ENCODE results near the gene WNT7A. TPM values are rescaled to one million over a fixed set of nuclear protein-coding genes. Genes with fewer than 3 reads are reported as not detected.

Gene WNT7A
- total RNA-seq, 1 experiment from 2014 or later = not detected

DNA sequence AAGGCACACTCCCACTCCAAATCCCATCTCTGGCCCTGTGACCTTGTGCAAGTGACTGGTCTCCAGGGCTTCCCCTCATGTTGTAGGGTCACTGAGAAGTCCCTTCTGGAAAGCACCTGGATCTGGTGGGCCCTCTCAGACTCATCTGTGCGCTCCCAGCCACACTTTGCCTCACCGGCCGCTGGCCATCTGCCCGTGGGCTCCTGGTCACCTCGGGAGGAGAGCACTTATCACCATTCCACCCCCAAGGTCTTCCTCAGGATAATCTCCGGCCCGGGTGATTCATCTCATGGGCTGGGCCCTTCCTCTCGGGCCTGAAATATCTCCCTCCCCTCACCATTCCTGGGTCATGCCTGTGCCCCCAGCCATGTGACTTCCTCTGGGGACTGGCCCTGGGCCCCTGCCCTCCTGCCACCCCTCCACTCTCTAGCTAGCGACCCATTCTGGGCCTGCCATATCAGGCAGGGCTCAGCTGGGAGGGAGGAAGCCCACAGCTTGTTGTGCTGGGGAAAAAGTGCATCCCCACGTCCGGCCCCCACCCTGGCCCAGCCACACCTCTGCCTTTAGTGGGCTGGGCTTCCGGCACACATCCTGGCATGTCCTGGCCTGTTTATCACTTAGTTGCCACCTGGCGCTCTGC, 10.6 kb upstream of the WNT7A start:
- no peak overlapping the region for H3K18ac ChIP-seq (ENCODE audit: insufficient read length, low read depth, low read length)
- Mint-ChIP-seq H3K4me3 (no peak overlapping the region), H3K9me3 (no peaks in the 10 kb centered on the region), H3K36me3 (ENCODE audit: insufficient read depth in 1 of 3, low read depth in 3 of 3) (no peaks in the 10 kb centered on the region), H3K27me3 (ENCODE audit: low read depth) (peaks cover 65% of the 10 kb centered on the region), H3K4me1 (peaks cover 3% of the 10 kb centered on the region in 2 experiments; a peak in 3 of 4 replicates), H3K27ac (peak overlapping the region in 1 of 3 experiments; percentile 74; a peak in 2 of 7 replicates)
- H3K4me2 ChIP-seq (ENCODE audit: insufficient read depth, insufficient read length, low read length) = no peak overlapping the region
- peaks cover under 1% of the 10 kb centered on the region for H3K23me2 ChIP-seq (ENCODE audit: insufficient read length, low read depth, low read length, poor library complexity, severe bottlenecking)
- H2BK15ac ChIP-seq (ENCODE audit: low read depth, low read length) = no peak overlapping the region
- H3K14ac ChIP-seq (ENCODE audit: insufficient read depth, low read length) = no peak overlapping the region; the same call in 1 of the 2 replicates
- H2BK120ac ChIP-seq (ENCODE audit: low read depth, low read length, poor library complexity, severe bottlenecking) = no peak overlapping the region
- no peaks in the 10 kb centered on the region for H3K79me2 ChIP-seq (ENCODE audit: insufficient read depth, low read length)
- no peak overlapping the region for H3K4ac ChIP-seq (ENCODE audit: low read depth, low read length)
- H3K9ac ChIP-seq (ENCODE audit: extremely low read depth, insufficient read length, low read length) = no peak overlapping the region
- no CpG with 5 or more reads among the region's 13 CpGs for WGBS (ENCODE audit: extremely low coverage, insufficient read length, low lambda C conversion rate)
- no peak overlapping the region for H3K23ac ChIP-seq (ENCODE audit: insufficient read length, low read depth, low read length)
- no peak overlapping the region for H2BK5ac ChIP-seq (ENCODE audit: insufficient read length, low read length)
- H3T11ph ChIP-seq (ENCODE audit: low read length) = no peak overlapping the region
- TF ChIP-seq, protein P1, sequence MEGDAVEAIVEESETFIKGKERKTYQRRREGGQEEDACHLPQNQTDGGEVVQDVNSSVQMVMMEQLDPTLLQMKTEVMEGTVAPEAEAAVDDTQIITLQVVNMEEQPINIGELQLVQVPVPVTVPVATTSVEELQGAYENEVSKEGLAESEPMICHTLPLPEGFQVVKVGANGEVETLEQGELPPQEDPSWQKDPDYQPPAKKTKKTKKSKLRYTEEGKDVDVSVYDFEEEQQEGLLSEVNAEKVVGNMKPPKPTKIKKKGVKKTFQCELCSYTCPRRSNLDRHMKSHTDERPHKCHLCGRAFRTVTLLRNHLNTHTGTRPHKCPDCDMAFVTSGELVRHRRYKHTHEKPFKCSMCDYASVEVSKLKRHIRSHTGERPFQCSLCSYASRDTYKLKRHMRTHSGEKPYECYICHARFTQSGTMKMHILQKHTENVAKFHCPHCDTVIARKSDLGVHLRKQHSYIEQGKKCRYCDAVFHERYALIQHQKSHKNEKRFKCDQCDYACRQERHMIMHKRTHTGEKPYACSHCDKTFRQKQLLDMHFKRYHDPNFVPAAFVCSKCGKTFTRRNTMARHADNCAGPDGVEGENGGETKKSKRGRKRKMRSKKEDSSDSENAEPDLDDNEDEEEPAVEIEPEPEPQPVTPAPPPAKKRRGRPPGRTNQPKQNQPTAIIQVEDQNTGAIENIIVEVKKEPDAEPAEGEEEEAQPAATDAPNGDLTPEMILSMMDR (conservative IDR thresholded peaks at IDR 0.05) = no peak
- no peak overlapping the region for H3K56ac ChIP-seq (ENCODE audit: insufficient read length, low read depth, low read length)
- peaks cover 11% of the 10 kb centered on the region; the same call in 1 of the 2 replicates for H3K27me3 ChIP-seq (ENCODE audit: insufficient read depth, low read length)
- no peak overlapping the region for H2BK20ac ChIP-seq (ENCODE audit: low read depth, low read length, poor library complexity, severe bottlenecking)
- no peak overlapping the region for H2AFZ ChIP-seq (ENCODE audit: low read length)
- no peak overlapping the region for H2AK5ac ChIP-seq (ENCODE audit: insufficient read length, low read length)
- no peaks in the 10 kb centered on the region for H4K20me1 ChIP-seq (ENCODE audit: control insufficient read depth, insufficient read depth, insufficient read length)
- H4K91ac ChIP-seq (ENCODE audit: insufficient read length, low read depth, low read length) = no peak overlapping the region
- H3K4me1 ChIP-seq (ENCODE audit: insufficient read depth, low read length) = no peaks in the 10 kb centered on the region
- no peak overlapping the region for H4K5ac ChIP-seq (ENCODE audit: insufficient read length, low read depth, low read length)
- no peaks in the 10 kb centered on the region for H3K79me1 ChIP-seq (ENCODE audit: insufficient read depth, low read depth, low read length, poor library complexity, severe bottlenecking)
- DNase-seq = peak; percentile 27
- H2BK12ac ChIP-seq (ENCODE audit: insufficient read length, low read depth, low read length) = no peak overlapping the region
- H3K9me3 ChIP-seq (ENCODE audit: control insufficient read depth, low read depth, low read length) = no peaks in the 10 kb centered on the region
- no peak overlapping the region for H4K8ac ChIP-seq (replicated peaks; ENCODE audit: insufficient read length, low read depth, low read length)
- no peak overlapping the region for H3K27ac ChIP-seq (ENCODE audit: insufficient read length, low read depth, low read length)

All from H9 (cell line).